NCI-H345 (cell line): ENCODE measurements around the gene SH2D3C.

Experiments used
- DNase-seq: peaks from one replicate; lab custom pipeline; 2025; lab: John Stamatoyannopoulos, UW

The SH2D3C gene

GRCh38 chr9:127778280-127779135 lies at the start of gene SH2D3C:
Gene SH2D3C, minus strand, starts transcription at chr9:127778666. Its CDS starts 39 bp downstream, at chr9:127778627.
- no peak for DNase-seq

GRCh38 chr9:127826253-127826913 lies 47.9 kb upstream of the SH2D3C start:
- no peak for DNase-seq

- peak; percentile 13 for DNase-seq
These were observed 47.0 kb upstream of the SH2D3C start for GRCh38 chr9:127825319-127826051.

- DNase-seq = no peak
These were observed 43.6 kb upstream of the SH2D3C start for GRCh38 chr9:127822108-127822507.

- no peak for DNase-seq
These were observed 40.1 kb upstream of the SH2D3C start for GRCh38 chr9:127818574-127818973.

GRCh38 chr9:127817881-127818434 lies 39.5 kb upstream of the SH2D3C start:
- DNase-seq = no peak

GRCh38 chr9:127816728-127817127 lies 38.3 kb upstream of the SH2D3C start:
- no peak for DNase-seq

GRCh38 chr9:127816362-127816725 lies 37.9 kb upstream of the SH2D3C start:
- DNase-seq = no peak

- DNase-seq = no peak
These were observed 37.3 kb upstream of the SH2D3C start for GRCh38 chr9:127815512-127816361.

- DNase-seq = no peak
These were observed 36.4 kb upstream of the SH2D3C start for GRCh38 chr9:127814619-127815511.

GRCh38 chr9:127813686-127814226 lies 35.3 kb upstream of the SH2D3C start:
- no peak for DNase-seq

GRCh38 chr9:127812936-127813675 lies 34.6 kb upstream of the SH2D3C start:
- no peak for DNase-seq

GRCh38 chr9:127812011-127812410 lies 33.5 kb upstream of the SH2D3C start:
- no peak for DNase-seq

- no peak for DNase-seq
These were observed 32.1 kb upstream of the SH2D3C start for GRCh38 chr9:127810378-127811187.

GRCh38 chr9:127809540-127810377 lies 31.3 kb upstream of the SH2D3C start:
- no peak for DNase-seq

- no peak for DNase-seq
These were observed 30.6 kb upstream of the SH2D3C start for GRCh38 chr9:127809002-127809539.

- DNase-seq = no peak
These were observed 30.0 kb upstream of the SH2D3C start for GRCh38 chr9:127808347-127809001.
